Bronchial epithelial cell (primary cell): ENCODE data around the gene EMILIN3. TPM values are rescaled to one million over a fixed set of nuclear protein-coding genes. Genes with fewer than 3 reads are reported as not detected.
A peak's percentile ranks its signal among the peaks of the same experiment; 100 is the strongest.

ENCODE experiments used
- DNase-seq: peaks from one replicate; pipeline ENCODE4 v3.0.0-alpha.2; 2010; ENCODE audit warnings: low read depth
- FAIRE-seq: peaks from 2 replicates; lab custom pipeline; 2011; peaks lifted over from hg19 to GRCh38; lab: Jason Lieb, UNC
- H3K27me3 ChIP-seq: 2 replicates; pipeline ENCODE4 v1.5.1; 2011; ENCODE audit warnings: low read length; ENCODE audit not compliant: control insufficient read depth, insufficient read depth
- H3K36me3 ChIP-seq: 2 replicates; pipeline ENCODE4 v1.5.1; 2011; ENCODE audit warnings: low read length; ENCODE audit not compliant: control insufficient read depth, insufficient read depth
- H3K4me3 ChIP-seq: 2 replicates; pipeline ENCODE4 v1.5.1; 2011; ENCODE audit warnings: mild to moderate bottlenecking, low read depth, low read length, control low read depth
- CTCF ChIP-seq: IDR thresholded peaks from 2 replicates; pipeline ENCODE4 v1.5.1; 2011; ENCODE audit warnings: mild to moderate bottlenecking, moderate library complexity, low read length, control low read depth, inconsistent platforms; ENCODE audit not compliant: insufficient read depth, severe bottlenecking
- total RNA-seq: library from RNA; depleted of rRNA; stranded (reverse); fragments of >200 nt; gene quantifications from 2 replicates; pipeline ENCODE4 v1.2.1, GENCODE V29; 2014

EMILIN3 gene
- total RNA-seq, 1 donor from 2014 or later, result not detected

- no peak for TF ChIP-seq CTCF
- DNase-seq, result no peak
- no peak overlapping the region for H3K4me3 ChIP-seq
- no peaks in the 10 kb centered on the region for H3K27me3 ChIP-seq
- FAIRE-seq, result no peak
- peaks cover 23% of the 10 kb centered on the region for H3K36me3 ChIP-seq
Observed at GRCh38 chr20:41345729-41346067, 20.9 kb downstream of the EMILIN3 start.

GRCh38 chr20:41344938-41345728 lies 21.5 kb downstream of the EMILIN3 start:
- peak; percentile 47 for FAIRE-seq
- H3K27me3 ChIP-seq, result no peaks in the 10 kb centered on the region
- DNase-seq, result no peak
- H3K36me3 ChIP-seq, result peaks cover 22% of the 10 kb centered on the region
- no peak for TF ChIP-seq CTCF
- no peak overlapping the region for H3K4me3 ChIP-seq

- peaks cover 19% of the 10 kb centered on the region for H3K36me3 ChIP-seq
- peak; percentile 35 for DNase-seq
- no peak for TF ChIP-seq CTCF
- no peaks in the 10 kb centered on the region for H3K27me3 ChIP-seq
- H3K4me3 ChIP-seq, result no peak overlapping the region
- FAIRE-seq, result no peak
Observed at GRCh38 chr20:41344477-41344876, 22.1 kb downstream of the EMILIN3 start.

- Histone ChIP-seq H3K4me3 (no peak overlapping the region), H3K27me3 (no peaks in the 10 kb centered on the region), H3K36me3 (peaks cover 9% of the 10 kb centered on the region)
- no peak for FAIRE-seq
- TF ChIP-seq CTCF, result no peak
- DNase-seq, result no peak
Observed at GRCh38 chr20:41342474-41343464, 23.8 kb downstream of the EMILIN3 start.

DNA sequence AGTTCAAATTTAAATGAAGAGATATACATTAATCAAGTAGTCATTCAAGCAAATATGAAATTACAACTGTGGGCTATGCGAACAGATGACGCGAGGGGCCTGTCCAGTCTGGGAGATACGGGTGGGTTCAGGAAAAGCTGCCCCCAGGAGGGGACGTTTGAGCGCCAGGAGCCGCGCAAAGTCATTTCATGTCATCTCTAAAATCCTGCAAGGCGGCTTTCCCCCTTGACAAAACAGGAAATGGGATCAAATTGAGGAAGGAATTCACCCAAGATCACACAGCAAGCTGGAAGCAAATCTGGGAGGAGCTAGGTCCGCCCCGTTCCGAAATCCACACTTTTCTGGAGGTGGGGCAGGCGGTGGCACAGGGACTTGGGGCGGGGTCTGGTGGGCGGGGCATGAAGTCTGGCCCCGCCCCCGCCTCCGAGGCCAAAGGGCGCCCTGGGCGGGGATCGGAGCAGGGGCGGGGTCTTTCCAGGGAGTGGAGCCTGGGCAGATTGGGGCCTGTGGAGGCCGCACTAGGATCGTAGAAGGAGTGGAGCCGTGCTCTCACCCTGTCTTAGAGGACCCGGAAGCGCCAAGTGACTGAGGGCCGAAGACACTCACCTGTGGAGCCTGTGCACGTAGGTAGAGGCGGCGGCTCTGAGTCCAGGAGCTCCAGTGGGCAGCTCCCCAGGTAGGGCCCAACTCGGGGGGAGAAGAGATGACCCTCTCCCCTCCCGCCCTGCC lies 26.1 kb downstream of the EMILIN3 start, which contains the start of gene LPIN3:
LPIN3 (plus strand) TSS at position 495 of the 729 bp plus-strand sequence. CDS start 4,983 bp downstream, outside the sequence.
- Histone ChIP-seq H3K27me3 (no peaks in the 10 kb centered on the region), H3K36me3 (peaks cover under 1% of the 10 kb centered on the region), H3K4me3 (peak within 1 kb of the TSS; percentile 52)
- DNase-seq (peak; percentile 89), FAIRE-seq (no peak)
- TF ChIP-seq CTCF, result peak; percentile 63
